H1 (cell line): Measurements from ENCODE around the gene DNAJC10. TPM values are rescaled to one million over a fixed set of nuclear protein-coding genes. Genes with fewer than 3 reads are reported as not detected.

Source experiments
- CTCF ChIA-PET: fragments of 300-600 bp; sonication (Branson Sonifier 250); formaldehyde crosslinking; loops from one replicate; lab custom pipeline; 2021; ENCODE audit not compliant: partially characterized antibody; lab: Charles Lee
- POLR2A ChIA-PET: fragments of 300-600 bp; sonication (Branson Sonifier 250); formaldehyde crosslinking; loops from one replicate; lab custom pipeline; 2021; ENCODE audit warnings: inconsistent platforms; ENCODE audit not compliant: partially characterized antibody; lab: Charles Lee
- DNase-seq, 2 experiments: peaks; one replicate each; pipeline versions ENCODE4 v3.0.0 to v3.0.0-alpha.2; 2010 to 2022; ENCODE audit warnings: low spot score in 2 of 2, low read depth in 1 of 2, mixed read lengths in 1 of 2
- FAIRE-seq: peaks from 2 replicates; lab custom pipeline; 2011; peaks lifted over from hg19 to GRCh38; lab: Jason Lieb, UNC
- H2AFZ ChIP-seq: 2 replicates; pipeline ENCODE4 v1.8.1; 2012; ENCODE audit warnings: low read length, inconsistent platforms
- H2AK5ac ChIP-seq: 2 replicates; pipeline ENCODE4 v1.6.1; 2013; ENCODE audit warnings: low read depth, low read length
- H2BK120ac ChIP-seq: replicated peaks from 2 replicates; pipeline ENCODE3; 2013; ENCODE audit warnings: low read depth, low read length, inconsistent platforms
- H2BK12ac ChIP-seq: 2 replicates; pipeline ENCODE4 v1.6.1; 2013; ENCODE audit warnings: low read depth, low read length
- H2BK15ac ChIP-seq: 2 replicates; pipeline ENCODE4 v1.6.1; 2013; ENCODE audit warnings: low read length
- H2BK20ac ChIP-seq: 2 replicates; pipeline ENCODE4 v1.6.1; 2013; ENCODE audit warnings: low read length
- H2BK5ac ChIP-seq: 2 replicates; pipeline ENCODE4 v1.6.1; 2013; ENCODE audit warnings: low read depth, low read length
- H3K14ac ChIP-seq: 2 replicates; pipeline ENCODE4 v1.6.1; 2013; ENCODE audit warnings: inconsistent platforms; ENCODE audit not compliant: insufficient read length
- H3K18ac ChIP-seq: 2 replicates; pipeline ENCODE4 v1.6.1; 2013; ENCODE audit warnings: low read length; ENCODE audit errors: extremely low read depth
- H3K23ac ChIP-seq: 2 replicates; pipeline ENCODE4 v1.6.1; 2013; ENCODE audit warnings: inconsistent platforms; ENCODE audit not compliant: insufficient read length
- H3K23me2 ChIP-seq: 2 replicates; pipeline ENCODE4 v1.6.1; 2013; ENCODE audit warnings: low read depth, low read length
- H3K27ac ChIP-seq: 2 replicates; pipeline ENCODE4 v1.6.1; 2011; ENCODE audit warnings: low read depth, low read length, inconsistent platforms
- H3K27me3 ChIP-seq, 4 experiments: replicated peaks in 1 of 4; 1 replicate in 1 of 4; 2 replicates in 3 of 4; pipeline versions ENCODE4 v1.6.1 to v1.8.1; 2011 to 2013; ENCODE audit warnings: low read length in 3 of 4, mild to moderate bottlenecking in 3 of 4, inconsistent platforms in 2 of 4, mixed read lengths in 2 of 4, moderate library complexity in 1 of 4; ENCODE audit not compliant: control insufficient read depth in 3 of 4, insufficient read depth in 3 of 4; ENCODE audit errors: extremely low read depth in 1 of 4
- H3K36me3 ChIP-seq, 4 experiments: 2 replicates each; pipeline versions ENCODE4 v1.6.1 to v1.8.1; 2011 to 2013; ENCODE audit warnings: mild to moderate bottlenecking in 4 of 4, low read length in 3 of 4, moderate library complexity in 2 of 4, control low read depth in 1 of 4, inconsistent platforms in 1 of 4; ENCODE audit not compliant: insufficient read depth in 4 of 4, control insufficient read depth in 2 of 4
- H3K4ac ChIP-seq: replicated peaks from 2 replicates; pipeline ENCODE3; 2013; ENCODE audit warnings: low read length, low read depth, mixed read lengths, inconsistent platforms; ENCODE audit not compliant: insufficient read length
- H3K4me1 ChIP-seq, 4 experiments: replicated peaks in 1 of 4; 1 replicate in 1 of 4; 2 replicates in 3 of 4; pipeline versions ENCODE4 v1.6.1 to v1.8.1; 2011 to 2013; ENCODE audit warnings: low read length in 3 of 4, inconsistent platforms in 2 of 4, mixed read lengths in 1 of 4; ENCODE audit not compliant: insufficient read depth in 4 of 4, control insufficient read depth in 3 of 4
- H3K4me2 ChIP-seq, 2 experiments: 2 replicates each; pipeline versions ENCODE4 v1.6.1 to v1.8.1; 2011 to 2013; ENCODE audit warnings: low read depth in 2 of 2, low read length in 2 of 2, control low read depth in 1 of 2, inconsistent platforms in 1 of 2, mild to moderate bottlenecking in 1 of 2; ENCODE audit not compliant: insufficient read depth in 1 of 2
- H3K4me3 ChIP-seq, 4 experiments: fragments of 200-600, 300-600 bp in 1 of 4; sonication (generic), shearing (Covaris generic), sonication (Bioruptor Twin) in 1 of 4; 2 replicates each; pipeline versions ENCODE4 v1.5.1 to v1.8.1; 2011 to 2016; ENCODE audit warnings: low read length in 4 of 4, low read depth in 3 of 4, control low read depth in 2 of 4, inconsistent platforms in 2 of 4, mild to moderate bottlenecking in 2 of 4, mixed read lengths in 1 of 4, moderate library complexity in 1 of 4; ENCODE audit not compliant: insufficient read depth in 2 of 4; ENCODE audit errors: extremely low read depth in 1 of 4
- H3K56ac ChIP-seq: replicated peaks from 2 replicates; pipeline ENCODE3; 2013; ENCODE audit warnings: low read depth, mild to moderate bottlenecking, mixed read lengths, low read length, inconsistent platforms; ENCODE audit not compliant: insufficient read length
- H3K79me1 ChIP-seq: 2 replicates; pipeline ENCODE4 v1.6.1; 2013; ENCODE audit warnings: low read depth, low read length, control low read depth
- H3K79me2 ChIP-seq, 2 experiments: 2 replicates each; pipeline versions ENCODE4 v1.6.1 to v1.8.1; 2012 to 2013; ENCODE audit warnings: low read length in 2 of 2, mild to moderate bottlenecking in 2 of 2, inconsistent platforms in 1 of 2; ENCODE audit not compliant: insufficient read depth in 2 of 2, control insufficient read depth in 1 of 2
- H3K9ac ChIP-seq, 4 experiments: replicated peaks in 1 of 4; 1 replicate in 1 of 4; 2 replicates in 3 of 4; pipeline versions ENCODE4 v1.6.1 to v1.8.1; 2011 to 2013; ENCODE audit warnings: low read depth in 3 of 4, low read length in 3 of 4, control low read depth in 2 of 4, mild to moderate bottlenecking in 2 of 4, moderate library complexity in 2 of 4, inconsistent platforms in 1 of 4; ENCODE audit errors: extremely low read depth in 1 of 4
- H3K9me3 ChIP-seq, 2 experiments: 2 replicates each; pipeline versions ENCODE4 v1.6.1 to v1.8.1; 2012 to 2013; ENCODE audit warnings: mild to moderate bottlenecking in 2 of 2, moderate library complexity in 2 of 2, control low read depth in 1 of 2, inconsistent platforms in 1 of 2, low read depth in 1 of 2, low read length in 1 of 2, mixed read lengths in 1 of 2; ENCODE audit not compliant: insufficient read depth in 2 of 2
- H4K20me1 ChIP-seq, 2 experiments: replicated peaks in 1 of 2; 2 replicates each; pipeline versions ENCODE3 to v1.8.1; 2011 to 2013; ENCODE audit warnings: inconsistent platforms in 2 of 2, low read length in 2 of 2, mild to moderate bottlenecking in 1 of 2; ENCODE audit not compliant: insufficient read depth in 2 of 2, control insufficient read depth in 1 of 2
- H4K5ac ChIP-seq: 2 replicates; pipeline ENCODE4 v1.6.1; 2013; ENCODE audit warnings: low read length, low read depth, mixed read lengths, inconsistent platforms; ENCODE audit not compliant: insufficient read length
- H4K8ac ChIP-seq: 2 replicates; pipeline ENCODE4 v1.8.0; 2013; ENCODE audit warnings: mild to moderate bottlenecking, moderate library complexity, low read length, inconsistent platforms; ENCODE audit not compliant: insufficient read depth; ENCODE audit errors: extremely low read depth
- H4K91ac ChIP-seq: replicated peaks from 2 replicates; pipeline ENCODE3; 2013; ENCODE audit warnings: low read length, mixed read lengths, inconsistent platforms; ENCODE audit not compliant: insufficient read length
- CREB1 ChIP-seq: IDR thresholded peaks from 2 replicates; pipeline ENCODE4 v1.6.1; 2012; ENCODE audit warnings: inconsistent platforms
- CTBP2 ChIP-seq: IDR thresholded peaks from 2 replicates; pipeline ENCODE4 v1.7.0; 2011; ENCODE audit warnings: borderline replicate concordance, mild to moderate bottlenecking, moderate library complexity, mixed read lengths, low read length; ENCODE audit not compliant: insufficient read depth, insufficient read length
- KDM5A ChIP-seq: fragments of 200-600 bp; IDR thresholded peaks from 2 replicates; pipeline ENCODE4 v1.7.1; 2012; ENCODE audit warnings: mild to moderate bottlenecking, low read length, inconsistent platforms, mixed read lengths
- MAFK ChIP-seq: IDR thresholded peaks from 2 replicates; pipeline ENCODE4 v1.6.1; 2012; ENCODE audit warnings: low read depth, mild to moderate bottlenecking, improper control_type of control experiment, low read length
- NANOG ChIP-seq: IDR thresholded peaks from 2 replicates; pipeline ENCODE4 v1.6.1; 2011; ENCODE audit warnings: low read length, low read depth, mild to moderate bottlenecking, inconsistent platforms; ENCODE audit not compliant: insufficient read depth, poor library complexity, severe bottlenecking
- NRF1 ChIP-seq: IDR thresholded peaks from 2 replicates; pipeline ENCODE4 v1.6.1; 2011; ENCODE audit warnings: mild to moderate bottlenecking, low read depth, low read length, improper control_type of control experiment
- POU5F1 ChIP-seq: IDR thresholded peaks from 2 replicates; pipeline ENCODE4 v1.6.1; 2011; ENCODE audit warnings: low read depth, mild to moderate bottlenecking, low read length, moderate library complexity
- RFX5 ChIP-seq: IDR thresholded peaks from 2 replicates; pipeline ENCODE4 v1.6.1; 2011; ENCODE audit warnings: low read depth, low read length, improper control_type of control experiment, borderline replicate concordance
- SP2 ChIP-seq: IDR thresholded peaks from 2 replicates; pipeline ENCODE4 v1.6.1; 2012; ENCODE audit warnings: mild to moderate bottlenecking, low read length, inconsistent platforms
- SUZ12 ChIP-seq: fragments of 200-600 bp; sonication (generic); IDR thresholded peaks from 2 replicates; pipeline ENCODE4 v1.6.1; 2012; ENCODE audit warnings: mild to moderate bottlenecking, inconsistent platforms, low read length, moderate library complexity, mixed read lengths
- WGBS, 2 experiments: shearing (Covaris generic) in 1 of 2; methylation state at CpG; one replicate each; pipeline versions ENCODE4 v1.1.6 to v1.1.7; 2013 to 2015; ENCODE audit warnings: low lambda C conversion rate in 2 of 2, mixed read lengths in 2 of 2, inconsistent platforms in 1 of 2, low coverage in 1 of 2, missing lambda C conversion rate in 1 of 2; ENCODE audit not compliant: insufficient replicate concordance in 2 of 2, insufficient coverage in 1 of 2, insufficient read length in 1 of 2; ENCODE audit errors: extremely low coverage in 1 of 2, missing lambda C conversion rate in 1 of 2; 5-methylcytosine and 5-hydroxymethylcytosine counted together
- polyA plus RNA-seq, 7 experiments: library from polyadenylated mRNA; depleted of rRNA in 3 of 7; stranded (reverse) in 5 of 7; unstranded in 2 of 7; fragments of >200 nt in 5 of 7; fragments of 200-250 nt in 2 of 7; gene quantifications; 1 replicate in 5 of 7; 2 replicates in 1 of 7; 4 replicates in 1 of 7; pipeline versions ENCODE4 v1.2.1 to v1.2.3, GENCODE V29; 2011 to 2013; ENCODE audit warnings: missing spikeins in 2 of 7, mixed read lengths in 2 of 7
- total RNA-seq: library from RNA; stranded (reverse); fragmentation: NEBNext Ultra II Directional; extraction: Animal tissue kit (Norgen Biotek cat#: 25700); gene quantifications from 2 replicates; pipeline ENCODE4 v1.2.1, GENCODE V29; 2021
- TF ChIP-seq, protein P1 (sequence below): IDR thresholded peaks from 2 replicates; pipeline ENCODE4 v1.6.1; 2012; ENCODE audit warnings: inconsistent platforms
- TF ChIP-seq, protein P2 (sequence below): IDR thresholded peaks from 2 replicates; pipeline ENCODE4 v1.6.1; 2012; ENCODE audit warnings: low read length, inconsistent platforms

The DNAJC10 gene
- total and polyA plus RNA-seq, 2 of the 8 experiments (the other 6 are each of a cell fraction or from before 2014, with no cell fraction given): 23.2 to 121 TPM

DNA sequence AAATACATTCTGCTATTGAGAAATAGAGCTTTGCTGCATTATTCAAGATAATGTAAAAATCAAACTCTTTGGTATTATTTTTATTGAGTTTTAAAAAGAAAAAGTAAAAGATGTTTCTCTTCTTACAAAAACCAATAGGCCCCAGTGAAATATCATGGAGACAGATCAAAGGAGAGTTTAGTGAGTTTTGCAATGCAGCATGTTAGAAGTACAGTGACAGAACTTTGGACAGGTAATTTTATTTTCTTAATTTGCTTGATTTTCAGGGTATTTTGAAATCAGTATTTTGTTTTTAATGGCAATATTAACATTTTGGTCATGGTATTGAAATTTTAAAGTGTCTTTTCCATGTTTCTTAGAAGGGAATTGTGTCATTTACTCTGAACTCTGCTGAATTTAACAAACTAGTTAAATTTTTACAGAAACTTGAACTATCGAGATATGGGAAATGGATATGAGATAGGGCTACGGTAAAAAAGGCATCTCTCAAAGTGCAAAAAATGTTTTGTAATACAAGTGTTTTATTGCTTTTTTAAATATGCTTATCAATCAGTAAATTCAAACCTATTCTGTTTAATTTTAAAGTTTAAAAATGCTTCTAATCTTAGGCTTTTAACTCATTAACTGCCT, 13.8 kb downstream of the DNAJC10 start:
- Histone ChIP-seq H3K4me1 (no peaks in the 10 kb centered on the region), H3K9me3 (no peaks in the 10 kb centered on the region), H3K18ac (no peak overlapping the region), H2AK5ac (no peak overlapping the region), H3K79me1 (no peaks in the 10 kb centered on the region), H4K91ac (no peak overlapping the region), H3K9ac (no peak overlapping the region), H3K23ac (no peak overlapping the region), H3K4me2 (no peak overlapping the region), H3K79me2 (no peaks in the 10 kb centered on the region), H2BK15ac (no peak overlapping the region), H3K27ac (no peak overlapping the region), H3K56ac (no peak overlapping the region), H2BK120ac (no peak overlapping the region), H4K5ac (no peak overlapping the region), H2BK20ac (no peak overlapping the region), H3K4ac (no peak overlapping the region), H2BK5ac (no peak overlapping the region), H3K36me3 (peaks cover 0 to 59% (median 12%) of the 10 kb centered on the region in 4 experiments; a peak in 6 of 8 replicates), H4K20me1 (no peaks in the 10 kb centered on the region), H3K4me3 (no peak overlapping the region), H2AFZ (no peak overlapping the region), H3K27me3 (no peaks in the 10 kb centered on the region), H2BK12ac (no peak overlapping the region), H4K8ac (no peak overlapping the region), H3K14ac (no peak overlapping the region), H3K23me2 (no peaks in the 10 kb centered on the region; the same call in 1 of the 2 replicates)
- 97% methylated on average over 2 of the region's 2 CpGs; no CpG with 5 or more reads in 1 of the 2 experiments for WGBS, 2 experiments
- ChIA-PET POLR2A (no interaction called here), CTCF (interaction anchor here (1.0 to 1.5 kb wide), 2 partner anchors 10 to 35 kb away, joined by 3 to 4 read pairs; no protein-coding TSS in a partner anchor)
- no peak for DNase-seq
- no peak for FAIRE-seq
- no peak for TF ChIP-seq SUZ12
- no peak for TF ChIP-seq SP2
- TF ChIP-seq CTBP2: no peak
- TF ChIP-seq NANOG: no peak
- no peak for TF ChIP-seq RFX5
- no peak for TF ChIP-seq MAFK
- no peak for TF ChIP-seq CREB1
- TF ChIP-seq, protein P1, sequence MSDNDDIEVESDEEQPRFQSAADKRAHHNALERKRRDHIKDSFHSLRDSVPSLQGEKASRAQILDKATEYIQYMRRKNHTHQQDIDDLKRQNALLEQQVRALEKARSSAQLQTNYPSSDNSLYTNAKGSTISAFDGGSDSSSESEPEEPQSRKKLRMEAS: no peak
- no peak for TF ChIP-seq KDM5A
- TF ChIP-seq NRF1: no peak
- TF ChIP-seq, protein P2, sequence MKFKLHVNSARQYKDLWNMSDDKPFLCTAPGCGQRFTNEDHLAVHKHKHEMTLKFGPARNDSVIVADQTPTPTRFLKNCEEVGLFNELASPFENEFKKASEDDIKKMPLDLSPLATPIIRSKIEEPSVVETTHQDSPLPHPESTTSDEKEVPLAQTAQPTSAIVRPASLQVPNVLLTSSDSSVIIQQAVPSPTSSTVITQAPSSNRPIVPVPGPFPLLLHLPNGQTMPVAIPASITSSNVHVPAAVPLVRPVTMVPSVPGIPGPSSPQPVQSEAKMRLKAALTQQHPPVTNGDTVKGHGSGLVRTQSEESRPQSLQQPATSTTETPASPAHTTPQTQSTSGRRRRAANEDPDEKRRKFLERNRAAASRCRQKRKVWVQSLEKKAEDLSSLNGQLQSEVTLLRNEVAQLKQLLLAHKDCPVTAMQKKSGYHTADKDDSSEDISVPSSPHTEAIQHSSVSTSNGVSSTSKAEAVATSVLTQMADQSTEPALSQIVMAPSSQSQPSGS: no peak
- no peak for TF ChIP-seq POU5F1
